Posterior cingulate gyrus (tissue), 11 donors: ENCODE data around the gene PTK7.
"Not testable (repeated sequence)": the region's sequence is repeated elsewhere in the genome, so short reads cannot be mapped to it uniquely, and the experiment has no call there.

Source experiments
- DNase-seq, 10 donors: peaks; one replicate each; pipeline versions ENCODE4 v3.0.0 to v3.0.0-alpha.2; 2020 to 2021; ENCODE audit warnings: mixed read lengths in 3 of 10
- intact Hi-C: fragments of 100-400 bp; cut with DNase I; formaldehyde crosslinking; loops from one replicate; pipeline ENCODE4 v1.15.1; 2023

PTK7 gene

DNA sequence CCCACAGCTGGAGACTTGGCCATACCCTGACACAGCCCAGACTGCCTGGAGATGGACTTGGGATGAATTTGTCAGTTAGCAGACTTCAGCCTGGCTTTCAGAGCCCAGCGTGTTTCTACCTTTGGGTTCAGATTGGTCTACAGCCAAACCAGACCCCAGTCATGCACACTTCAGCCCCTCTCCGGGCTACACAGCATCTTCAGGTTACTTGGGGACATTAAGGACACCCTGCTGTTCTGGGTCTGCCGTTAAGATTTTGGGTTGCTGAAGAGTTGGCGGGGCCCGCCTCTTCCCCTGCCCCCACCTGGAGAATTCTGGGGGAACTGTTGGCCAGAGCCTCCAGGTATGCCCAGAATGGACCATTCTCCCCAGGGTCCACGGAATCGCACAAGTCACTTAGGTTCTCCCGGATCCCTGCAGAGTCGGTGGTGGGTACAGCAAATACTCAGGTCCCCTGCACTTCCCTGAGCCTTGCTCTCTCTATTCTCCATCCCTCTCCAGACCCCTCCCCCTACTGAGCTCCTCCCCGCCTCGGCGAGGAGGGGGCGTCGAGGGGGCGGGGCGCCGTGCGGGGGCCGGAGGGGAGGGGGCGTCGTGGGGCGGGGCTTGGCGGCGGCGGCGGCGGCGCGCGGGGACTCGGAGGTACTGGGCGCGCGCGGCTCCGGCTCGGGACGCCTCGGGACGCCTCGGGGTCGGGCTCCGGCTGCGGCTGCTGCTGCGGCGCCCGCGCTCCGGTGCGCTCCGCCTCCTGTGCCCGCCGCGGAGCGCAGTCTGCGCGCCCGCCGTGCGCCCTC, at the start of gene PTK7:
Gene PTK7, plus strand, starts transcription at position 645 of the 794 bp plus-strand sequence. CDS start 175 bp downstream, outside the sequence.
- peak in 5 of 10 donors; percentile 23 to 90 (median 44) for DNase-seq
- intact Hi-C loops: loop anchor here (5.0 kb wide), 1 partner anchor 66 kb away; no protein-coding TSS in a partner anchor

DNA sequence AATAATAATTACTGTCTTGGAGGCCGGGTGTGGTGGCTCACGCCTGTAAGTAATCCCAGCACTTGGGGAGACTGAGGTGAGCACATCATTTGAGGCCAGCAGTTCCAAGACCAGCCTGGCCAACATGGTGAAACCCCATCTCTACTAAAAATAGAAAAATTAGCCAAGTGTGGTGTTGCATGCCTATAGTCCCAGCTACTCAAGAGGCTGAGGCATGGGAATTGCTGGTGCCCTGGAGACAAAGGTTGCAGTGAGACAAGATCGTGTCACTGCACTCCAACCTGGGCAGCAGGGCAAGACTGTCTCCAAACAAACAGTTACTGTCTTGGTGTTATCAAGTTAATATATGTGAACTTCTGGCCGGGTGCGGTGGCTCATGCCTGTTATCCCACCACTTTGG, 49.7 kb upstream of the PTK7 start:
- intact Hi-C loops: no loop called here
- DNase-seq: peak in 2 of 10 donors; percentile 24 to 57

DNA sequence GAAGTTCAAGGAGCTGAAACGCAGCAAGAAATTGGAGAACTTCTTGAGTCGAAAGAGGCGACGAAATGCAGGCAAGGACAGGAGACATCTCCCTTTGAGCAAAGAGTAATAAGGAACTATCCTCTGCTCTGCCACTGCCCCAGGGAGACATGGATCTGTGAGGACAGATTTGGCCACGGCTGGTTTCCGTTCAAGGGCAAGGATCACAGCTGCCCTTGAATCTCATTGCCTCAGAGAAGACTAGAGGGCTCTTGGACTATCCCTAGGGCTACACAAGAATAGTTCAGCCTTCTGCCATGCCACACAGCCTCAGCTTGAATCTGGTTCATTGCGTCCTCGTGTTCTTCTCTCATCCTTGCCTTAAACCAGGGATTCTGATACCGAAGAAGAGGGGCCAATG, 47.0 kb upstream of the PTK7 start:
- intact Hi-C loops: no loop called here
- peak in 1 of 10 donors; percentile 28 for DNase-seq

DNA sequence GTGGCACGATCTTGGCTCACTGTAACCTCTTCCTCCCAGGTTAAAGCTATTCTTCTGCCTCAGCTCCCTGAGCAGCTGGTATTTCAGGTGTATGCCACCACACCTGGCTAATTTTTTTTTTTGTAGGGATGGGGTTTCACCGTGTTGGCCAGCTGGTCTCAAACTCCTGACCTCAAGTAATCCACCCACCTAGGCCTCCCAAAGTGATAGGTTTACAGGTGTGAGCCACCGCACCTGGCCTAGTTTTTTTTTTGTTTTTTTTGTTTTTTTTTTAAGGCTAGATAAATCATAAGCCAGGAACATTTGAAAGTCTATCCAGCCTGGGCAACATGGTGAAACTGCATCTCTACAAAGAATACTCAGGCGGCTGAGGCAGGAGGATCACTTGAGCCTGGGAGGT, 43.8 kb upstream of the PTK7 start:
- DNase-seq: peak in 1 of 10 donors; percentile 9
- intact Hi-C loops: no loop called here

DNA sequence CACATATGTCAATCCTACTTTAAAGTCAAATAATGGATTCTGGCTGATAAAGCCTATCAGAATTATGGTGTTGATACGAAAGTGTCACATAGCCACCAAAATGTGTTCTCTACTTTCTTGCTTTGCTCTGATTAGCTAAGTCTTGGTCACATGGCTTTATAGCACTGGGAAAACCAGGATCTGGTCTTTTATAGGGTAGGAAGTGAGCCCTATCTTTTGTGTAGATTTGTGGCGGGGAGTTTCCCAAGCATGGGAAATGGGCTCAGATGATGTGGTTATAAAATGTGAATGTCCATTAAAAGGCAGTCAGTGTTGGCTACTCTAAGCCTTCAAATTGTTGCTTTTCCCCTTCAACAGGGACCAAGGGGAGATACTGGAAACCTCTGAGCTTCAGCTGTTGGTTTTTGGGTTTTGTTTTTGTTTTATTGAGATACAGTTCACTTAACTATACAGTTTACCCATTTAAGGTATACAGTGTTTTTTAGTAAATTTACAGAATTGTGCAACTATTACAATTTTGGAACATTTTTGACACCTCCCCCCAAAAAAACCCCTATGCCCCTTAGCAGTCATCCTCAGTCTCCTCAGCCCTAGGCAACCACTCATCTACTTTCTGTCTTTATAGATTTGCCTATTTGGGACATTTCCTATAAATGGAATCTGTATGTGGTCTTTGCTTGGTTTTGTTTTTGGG, 42.5 kb upstream of the PTK7 start:
- no peak for DNase-seq
- intact Hi-C loops: no loop called here

DNA sequence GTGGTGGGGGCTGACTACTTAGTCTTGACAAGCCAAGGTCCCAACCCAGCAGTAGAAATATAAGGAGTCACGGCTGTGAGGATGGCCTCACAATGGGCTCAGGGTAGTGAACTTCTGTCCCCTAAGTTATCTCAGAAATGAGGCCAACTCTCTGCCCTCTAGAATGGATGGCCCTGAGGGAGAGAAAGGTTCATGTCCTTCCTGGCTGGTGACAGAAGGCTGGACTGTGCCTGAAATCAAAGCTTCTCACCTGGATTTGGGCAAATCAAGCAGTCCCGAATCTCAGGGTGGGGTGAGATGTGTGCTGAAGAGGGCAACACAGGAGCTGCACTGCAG, 42.0 kb upstream of the PTK7 start:
- intact Hi-C loops: no loop called here
- DNase-seq: peak in 2 of 10 donors; percentile 17 to 36

DNA sequence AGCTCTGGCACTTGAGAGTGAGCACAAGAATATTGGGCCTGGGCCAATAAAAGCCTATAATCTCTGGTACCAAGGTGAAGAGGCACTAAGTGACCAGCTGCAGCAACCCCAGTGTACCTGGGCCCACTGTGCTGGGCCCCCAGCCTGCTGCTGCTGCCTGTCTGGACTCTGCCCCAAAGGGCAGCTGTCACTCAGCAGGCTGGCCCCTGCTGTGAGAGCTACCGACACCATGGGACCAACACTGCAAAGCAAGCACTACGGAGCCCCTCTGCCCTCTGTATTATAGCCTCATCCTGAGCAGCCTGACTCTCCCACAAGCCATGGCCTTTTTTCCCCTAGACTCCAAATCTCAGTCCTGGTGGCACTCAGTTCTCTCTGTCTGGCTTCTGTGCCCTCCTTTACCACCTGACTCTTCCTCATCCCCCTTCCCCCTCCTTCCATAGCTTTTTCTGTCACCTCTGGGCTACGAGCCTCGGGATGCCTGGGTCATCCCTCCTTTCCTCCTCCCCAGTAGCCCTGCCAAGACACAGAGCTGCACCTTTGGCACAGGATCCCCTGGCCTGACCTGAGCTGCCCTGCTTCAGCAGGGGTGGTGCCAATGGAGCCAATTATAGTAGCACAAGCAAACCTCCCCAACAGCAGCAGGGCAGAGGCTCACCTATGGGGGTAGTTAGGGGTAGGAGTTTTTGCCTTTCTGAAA, 40.5 kb upstream of the PTK7 start:
- peak in 2 of 10 donors; percentile 21 to 45 for DNase-seq
- intact Hi-C loops: no loop called here

DNA sequence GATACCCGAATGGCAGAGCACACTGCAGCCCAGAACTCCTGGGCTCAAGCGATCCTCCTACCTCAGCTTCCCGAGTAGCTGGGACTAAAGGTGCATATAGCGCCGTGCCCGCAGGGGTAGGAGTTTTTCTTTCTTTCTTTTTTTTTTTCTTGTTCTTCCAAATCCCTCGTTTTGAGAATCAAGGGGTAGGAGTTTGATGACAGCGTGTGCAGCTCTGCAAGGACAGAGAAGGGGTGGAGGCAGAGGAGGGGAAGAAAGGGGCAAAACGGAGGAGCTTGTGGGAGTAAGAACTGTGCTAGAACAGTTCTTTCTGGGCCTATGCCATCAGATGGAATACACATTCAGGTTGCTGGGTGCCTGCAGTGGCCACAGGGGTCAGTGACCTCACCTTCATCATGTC, 39.4 kb upstream of the PTK7 start:
- DNase-seq: peak in 1 of 10 donors; percentile 21
- intact Hi-C loops: no loop called here

DNA sequence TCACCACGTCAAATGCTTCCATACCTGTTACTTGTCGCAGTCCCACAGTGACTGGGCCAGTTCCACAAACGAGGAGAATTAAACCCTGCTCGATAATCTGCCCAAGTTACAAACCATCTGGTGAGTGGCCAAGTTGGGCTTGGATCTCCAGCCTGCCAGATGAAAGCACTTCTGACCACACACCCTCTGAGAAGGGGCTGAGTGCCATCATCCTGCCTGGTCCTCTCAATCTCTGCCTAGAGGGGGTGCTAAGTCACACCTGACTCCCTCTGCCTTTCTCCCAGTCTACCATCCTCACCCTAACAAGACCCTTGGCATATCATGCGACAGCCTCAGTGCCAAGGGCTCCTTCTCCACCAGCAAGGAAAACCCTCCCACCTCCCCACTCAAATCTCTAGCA, 38.9 kb upstream of the PTK7 start:
- intact Hi-C loops: no loop called here
- DNase-seq: no peak

DNA sequence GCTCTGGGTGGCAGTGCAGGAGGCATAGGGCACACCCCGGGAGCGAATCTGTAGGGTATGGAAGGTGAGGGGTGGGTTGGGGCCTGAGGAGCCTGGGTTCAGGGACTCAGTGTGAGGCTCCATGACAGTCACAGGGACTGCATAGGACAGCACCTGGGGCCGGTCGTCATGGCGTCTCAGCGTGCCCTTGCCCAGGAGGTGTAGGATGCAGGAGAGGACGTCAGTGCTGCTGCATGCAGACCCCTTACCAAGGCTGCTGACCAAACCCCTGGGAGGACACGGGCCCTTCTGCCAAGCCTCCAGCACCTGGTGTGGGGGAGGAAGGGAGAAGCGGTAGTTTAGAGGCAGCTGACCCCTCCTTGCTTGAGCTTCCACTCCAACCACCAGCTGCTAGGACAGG, 38.4 kb upstream of the PTK7 start:
- intact Hi-C loops: no loop called here
- DNase-seq: peak in 1 of 10 donors; percentile 41

DNA sequence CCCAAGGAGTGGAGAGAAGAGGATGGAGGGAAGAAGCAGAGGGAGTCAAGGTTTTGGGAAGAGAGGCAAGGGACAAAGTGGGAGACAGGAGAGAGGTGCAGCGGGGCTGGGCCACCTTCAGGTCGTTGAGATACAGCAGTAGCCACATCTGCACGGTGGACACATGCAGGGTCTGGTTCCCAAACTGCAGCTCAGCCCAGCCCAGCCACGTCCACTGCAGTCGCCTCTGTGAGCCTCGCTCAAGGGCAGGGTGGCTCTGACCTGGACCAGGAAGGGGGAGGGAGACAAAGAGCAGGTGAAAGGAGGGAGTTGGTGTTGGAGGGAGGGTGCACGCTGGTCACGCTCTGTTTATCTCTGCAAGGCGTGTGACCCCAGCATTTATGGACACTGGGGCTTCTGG, 37.4 kb upstream of the PTK7 start:
- intact Hi-C loops: no loop called here
- peak in 2 of 10 donors; percentile 52 to 57 for DNase-seq

DNA sequence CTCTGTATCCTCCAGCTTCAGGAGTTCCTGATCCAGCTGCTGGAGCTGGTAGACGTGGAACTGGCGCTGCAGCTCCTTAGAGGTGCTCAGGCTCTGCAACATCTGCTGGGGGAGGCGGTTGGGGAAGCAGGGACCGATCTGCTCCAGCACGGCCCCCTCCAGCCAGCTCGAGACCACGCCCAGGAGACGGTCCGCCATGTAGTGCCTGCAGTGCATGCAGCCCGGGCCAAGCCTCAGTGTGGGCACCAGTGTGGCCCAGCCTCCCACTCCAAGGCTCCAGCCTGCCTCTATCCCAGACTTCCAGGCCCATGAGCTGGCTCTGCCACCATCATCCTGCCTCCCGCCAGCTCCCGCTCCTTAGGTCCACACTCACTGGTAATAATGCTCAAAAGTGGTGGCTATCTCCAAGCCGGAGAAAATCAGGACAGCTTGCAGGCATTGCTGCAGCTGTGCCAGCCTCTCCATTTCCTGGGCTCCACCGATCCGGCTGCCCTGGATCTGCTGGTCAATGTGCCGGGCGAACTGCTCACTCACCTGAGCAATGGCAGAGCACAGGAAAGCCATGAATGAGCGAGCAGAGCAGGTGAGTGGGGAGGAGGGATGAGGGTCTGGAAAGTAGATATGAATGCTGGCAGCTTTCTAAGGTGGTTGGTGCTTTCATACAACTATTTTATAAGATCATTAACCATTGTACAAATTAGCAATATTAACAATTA, 35.4 kb upstream of the PTK7 start:
- DNase-seq: peak in 1 of 10 donors; percentile 50
- intact Hi-C loops: no loop called here

DNA sequence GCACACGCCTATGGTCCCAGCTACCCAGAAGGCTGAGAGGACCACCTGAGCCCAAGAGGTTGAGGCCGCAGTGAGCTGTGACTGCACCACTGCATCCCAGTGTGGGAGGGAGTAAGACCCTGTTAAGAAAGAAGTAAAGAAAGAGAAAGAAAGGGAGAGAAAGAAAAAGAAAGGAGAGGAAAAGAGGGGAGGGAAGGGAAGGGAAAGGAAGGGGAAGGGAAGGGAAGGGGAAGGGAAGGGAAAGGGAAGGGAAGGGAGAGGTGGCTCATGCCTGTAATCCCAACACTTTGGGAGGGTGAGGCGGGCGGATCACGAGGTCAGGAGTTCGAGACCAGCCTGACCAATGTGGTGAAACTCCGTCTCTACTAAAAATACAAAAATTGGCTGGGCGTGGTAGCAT, 34.6 kb upstream of the PTK7 start:
- DNase-seq: peak in 1 of 10 donors; percentile 5
- intact Hi-C loops: not testable (repeated sequence)

DNA sequence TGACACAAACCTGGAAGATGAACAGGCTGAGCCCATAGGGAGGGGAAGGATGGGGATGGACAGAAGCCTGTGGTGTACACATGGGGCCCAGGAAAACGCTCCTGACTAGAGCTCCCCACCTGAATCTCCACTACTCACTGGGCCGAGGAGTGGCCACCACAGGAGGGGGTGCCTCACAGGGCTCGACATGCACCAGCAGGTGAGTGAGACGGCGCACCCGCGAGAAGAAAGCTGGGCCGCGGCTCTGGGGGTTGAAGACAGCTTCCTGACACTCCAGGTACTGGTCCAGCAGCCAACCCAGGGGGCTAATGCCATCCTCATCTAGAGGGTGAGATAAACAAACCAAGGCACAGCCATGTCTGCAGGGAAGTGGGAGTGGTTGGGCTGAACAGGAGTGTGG, 32.8 kb upstream of the PTK7 start:
- DNase-seq: peak in 2 of 10 donors; percentile 52 to 68
- intact Hi-C loops: no loop called here

DNA sequence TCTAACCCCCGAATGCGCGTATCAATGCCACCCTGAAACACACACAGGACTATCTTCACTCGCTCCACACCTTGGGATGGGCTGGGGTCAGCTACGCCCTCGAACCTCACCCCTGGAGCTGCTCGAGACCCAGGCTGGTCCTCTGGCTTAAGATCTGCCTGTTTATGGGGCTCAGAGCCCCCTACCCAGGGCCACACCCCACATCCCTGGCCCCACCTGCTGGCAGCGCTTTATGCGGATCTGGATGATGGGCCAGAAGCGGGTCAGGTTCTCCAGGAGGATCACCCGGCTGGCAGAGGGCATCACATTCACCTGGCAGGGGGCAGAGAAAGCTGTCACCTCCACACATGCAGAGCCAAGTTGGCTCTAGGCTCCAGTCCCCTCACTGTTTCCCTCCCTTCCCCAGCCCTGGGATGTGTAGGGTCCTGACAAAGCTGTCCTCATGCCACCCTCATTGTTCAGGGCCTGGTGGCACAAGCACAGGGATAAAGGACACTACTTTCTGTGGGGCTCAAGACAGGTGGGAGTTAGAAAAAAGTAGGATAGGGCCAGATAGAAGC, 30.7 kb upstream of the PTK7 start:
- intact Hi-C loops: no loop called here
- DNase-seq: peak in 1 of 10 donors; percentile 74

DNA sequence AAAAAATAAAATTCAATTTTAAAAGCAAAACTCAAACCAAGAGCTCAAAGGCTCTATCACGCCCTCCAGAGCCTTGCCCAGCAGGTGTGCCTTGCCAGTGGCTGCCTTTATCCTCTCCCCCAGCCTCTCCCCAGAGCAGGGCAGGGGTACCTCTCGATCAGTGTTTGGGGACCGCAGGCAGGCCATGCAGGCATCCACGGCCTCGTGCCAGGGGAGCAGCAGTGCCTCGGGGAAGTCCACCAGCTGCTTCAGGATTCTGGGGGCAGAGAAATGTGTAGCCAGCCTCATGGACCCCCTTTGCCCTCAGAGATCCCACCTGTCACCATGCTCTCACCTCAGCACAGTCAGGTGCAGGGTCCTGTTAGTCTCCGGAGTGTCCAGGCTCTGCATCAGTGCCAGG, 28.1 kb upstream of the PTK7 start:
- intact Hi-C loops: no loop called here

DNA sequence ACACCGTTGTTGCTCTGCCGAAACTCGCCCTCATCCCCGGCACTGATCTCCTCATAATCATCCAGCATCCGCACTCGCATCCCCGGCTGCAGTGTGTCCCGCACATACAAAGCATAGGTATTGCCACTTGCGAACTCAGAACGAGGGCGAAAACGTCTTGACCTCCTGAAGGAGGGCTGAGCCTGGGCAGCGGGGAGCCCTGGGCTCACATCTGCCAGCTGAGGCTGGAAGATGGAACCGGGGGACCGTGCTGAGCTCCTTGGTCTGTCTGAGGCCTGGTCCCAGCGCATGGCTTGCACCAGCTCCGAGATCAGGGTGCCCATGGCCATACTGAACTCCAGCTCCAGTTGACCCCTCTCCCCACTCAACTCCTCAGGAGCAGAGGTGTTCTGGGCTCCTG, 25.1 kb upstream of the PTK7 start:
- DNase-seq: peak in 1 of 10 donors; percentile 71
- intact Hi-C loops: loop anchor here (10.0 kb wide), 2 partner anchors 66 to 486 kb away; partner anchors contain the start of genes PPP2R5D and UBR2

More for the DNA sequence above, 28.1 kb upstream of the PTK7 start:
- DNase-seq: peak in 1 of 10 donors; percentile 46

DNA sequence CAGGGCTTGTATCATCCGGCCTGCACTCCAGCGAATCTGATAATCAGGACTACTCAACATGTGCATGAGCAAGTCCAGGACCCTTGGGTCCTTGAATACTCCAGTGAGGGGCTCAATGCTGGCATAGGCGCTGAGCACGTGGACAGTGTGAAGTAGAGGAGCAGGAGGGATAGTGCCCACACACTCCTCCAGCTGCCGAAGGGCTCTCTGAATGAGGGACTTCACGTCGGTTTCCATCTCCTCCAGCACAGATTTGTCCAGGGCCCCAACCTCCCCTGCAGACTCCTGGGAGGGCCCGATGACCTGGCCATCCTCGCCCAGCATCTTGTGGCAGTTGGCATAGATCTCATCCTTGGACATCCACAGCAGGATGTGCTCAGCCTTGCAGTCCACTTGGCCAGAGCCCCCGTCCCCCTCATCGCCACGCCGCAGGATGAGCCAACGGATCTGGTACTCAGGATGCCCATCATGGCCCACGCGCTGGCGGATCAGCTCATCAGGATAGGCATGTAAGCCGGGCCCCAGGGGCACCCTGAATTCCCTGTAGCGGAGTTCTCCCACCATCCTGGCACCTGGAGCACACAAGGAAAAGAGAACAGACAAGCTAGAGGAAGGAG, 23.8 kb upstream of the PTK7 start:
- DNase-seq: peak in 1 of 10 donors; percentile 75
- intact Hi-C loops: loop anchor here (10.0 kb wide), 2 partner anchors 68 to 488 kb away; partner anchors contain the start of genes PPP2R5D and UBR2

DNA sequence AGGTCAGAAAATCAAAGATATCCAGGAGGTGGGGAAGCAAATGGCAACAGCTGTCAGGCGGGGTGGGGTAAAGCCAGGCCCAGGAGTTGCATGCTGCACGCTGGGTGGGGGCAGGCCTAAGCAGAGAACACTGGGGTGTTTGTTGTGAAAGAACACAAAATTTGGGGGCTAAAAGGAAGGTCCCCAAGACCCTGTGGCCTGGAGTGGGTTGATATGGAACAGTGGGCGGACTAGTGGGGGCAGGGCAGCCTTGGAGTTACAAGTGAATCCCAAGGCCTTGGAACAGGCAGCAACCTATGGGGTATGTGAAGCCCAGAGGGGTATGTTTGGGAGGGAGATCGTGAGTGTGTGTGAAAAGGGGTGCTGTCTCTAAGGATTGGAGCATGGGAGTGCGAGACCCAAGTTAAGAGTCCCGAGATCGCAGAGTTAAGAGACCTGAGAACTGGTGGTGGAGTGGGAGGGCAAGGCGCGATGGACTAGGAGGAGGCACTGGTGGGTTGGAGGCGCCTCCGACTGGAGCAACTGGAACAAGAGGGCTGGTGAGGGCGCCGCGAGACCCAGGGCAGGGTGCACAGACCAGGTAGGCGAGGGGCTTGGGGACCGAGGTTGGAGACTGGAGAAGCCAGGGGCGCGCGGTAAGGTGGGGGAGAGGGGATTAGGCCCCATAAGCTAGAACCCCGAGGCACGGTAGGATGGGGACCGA, 23.1 kb upstream of the PTK7 start:
- intact Hi-C loops: loop anchor here (10.0 kb wide), 2 partner anchors 68 to 488 kb away; partner anchors contain the start of genes PPP2R5D and UBR2
- peak in 3 of 10 donors; percentile 76 to 87 (median 85) for DNase-seq
